Measurements from ENCODE around the gene MT1G. TPM values are rescaled to one million over a fixed set of nuclear protein-coding genes. Genes with fewer than 3 reads are reported as not detected.

The MT1G gene
- total RNA-seq, 1 experiment from 2014 or later, result 2.2 TPM

DNA sequence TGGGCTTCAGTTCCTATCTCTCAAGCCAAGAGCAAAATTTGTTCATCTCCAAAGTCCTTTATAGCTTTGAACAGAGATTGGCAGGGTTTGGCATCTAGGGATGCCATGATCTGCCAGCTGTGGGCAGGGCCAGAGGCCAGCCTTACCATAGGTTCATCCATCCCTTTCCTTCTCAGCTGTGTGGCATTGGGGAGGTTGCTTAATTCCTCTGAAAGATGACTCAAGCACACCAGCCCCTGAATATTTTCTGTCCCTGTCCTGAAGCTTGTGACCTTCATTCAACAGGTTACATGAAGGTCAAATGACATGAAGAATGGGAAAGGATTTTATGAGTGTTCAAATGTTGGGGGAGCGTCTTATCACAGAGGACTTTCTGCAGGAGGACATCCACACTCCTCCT, 3.4 kb downstream of the MT1G start:
- no peaks in the 10 kb centered on the region for H3K9me3 ChIP-seq (ENCODE audit: control insufficient read depth, insufficient read depth, low read depth, low read length)
- DNase-seq (ENCODE audit: low read depth, low spot score) (no peak), ATAC-seq (no peak)
- no peaks in the 10 kb centered on the region for H3K36me3 ChIP-seq (ENCODE audit: control insufficient read depth, insufficient read depth, low read length)
- in situ Hi-C loops (cut with HindIII; ENCODE audit: low pct_unique_long_range_greater_than_20kb, low sequenced_read_pairs), result no loop called here
- no peaks in the 10 kb centered on the region for H3K4me1 ChIP-seq (ENCODE audit: control insufficient read depth, insufficient read depth, low read length)
- H3K27me3 ChIP-seq (ENCODE audit: control insufficient read depth, insufficient read depth, low read length), result no peaks in the 10 kb centered on the region
- TF ChIP-seq POLR2AphosphoS5 (IDR thresholded peaks at IDR 0.05; ENCODE audit: low read depth, low read length), result no peak
- TF ChIP-seq CTCF (IDR thresholded peaks at IDR 0.05), result no peak
- no peak for TF ChIP-seq TCF7L2 (IDR thresholded peaks at IDR 0.05; ENCODE audit: low read depth, low read length)
- TF ChIP-seq SIN3A (IDR thresholded peaks at IDR 0.05; ENCODE audit: borderline replicate concordance, insufficient read depth, low read depth, low read length), result no peak
- TF ChIP-seq REST (IDR thresholded peaks at IDR 0.05; ENCODE audit: insufficient read depth in 1 of 2, low read depth in 2 of 2, low read length in 1 of 2), result no peak
- ChIA-PET POLR2A (no interaction called here), CTCF (no interaction called here)
- intact Hi-C loops (cut with micrococcal nuclease; ENCODE audit: unreplicated experiment), result no loop called here
- no peak overlapping the region for H3K4me3 ChIP-seq (ENCODE audit: low read depth in 2 of 2, low read length in 2 of 2)
- BruUV-seq (replicated peaks), result no TSS peak
- H3K27ac ChIP-seq (ENCODE audit: low read length), result no peak overlapping the region

- ChIA-PET CTCF (no interaction called here), POLR2A (no interaction called here)
- Histone ChIP-seq H3K4me3 (ENCODE audit: low read depth in 2 of 2, low read length in 2 of 2) (no peak overlapping the region), H3K4me1 (ENCODE audit: control insufficient read depth, insufficient read depth, low read length) (peaks cover 3% of the 10 kb centered on the region; the same call in 1 of the 2 replicates), H3K27me3 (ENCODE audit: control insufficient read depth, insufficient read depth, low read length) (no peaks in the 10 kb centered on the region), H3K9me3 (ENCODE audit: control insufficient read depth, insufficient read depth, low read depth, low read length) (no peaks in the 10 kb centered on the region), H3K36me3 (ENCODE audit: control insufficient read depth, insufficient read depth, low read length) (no peaks in the 10 kb centered on the region), H3K27ac (ENCODE audit: low read length) (no peak overlapping the region)
- ATAC-seq (no peak), DNase-seq (ENCODE audit: low read depth, low spot score) (no peak)
- intact Hi-C loops (cut with micrococcal nuclease; ENCODE audit: unreplicated experiment), result no loop called here
- TF ChIP-seq CTCF (IDR thresholded peaks at IDR 0.05) (no peak), SIN3A (IDR thresholded peaks at IDR 0.05; ENCODE audit: borderline replicate concordance, insufficient read depth, low read depth, low read length) (no peak), TCF7L2 (IDR thresholded peaks at IDR 0.05; ENCODE audit: low read depth, low read length) (no peak), REST (IDR thresholded peaks at IDR 0.05; ENCODE audit: insufficient read depth in 1 of 2, low read depth in 2 of 2, low read length in 1 of 2) (no peak), POLR2AphosphoS5 (IDR thresholded peaks at IDR 0.05; ENCODE audit: low read depth, low read length) (no peak)
- no TSS peak for BruUV-seq (replicated peaks)
- in situ Hi-C loops (cut with HindIII; ENCODE audit: low pct_unique_long_range_greater_than_20kb, low sequenced_read_pairs), result no loop called here
Measured at GRCh38 chr16:56662357-56663354, 5.2 kb downstream of the MT1G start.

All from Panc1 (cell line).